ENCODE data around the gene PPP5C.

The PPP5C gene, protein sequence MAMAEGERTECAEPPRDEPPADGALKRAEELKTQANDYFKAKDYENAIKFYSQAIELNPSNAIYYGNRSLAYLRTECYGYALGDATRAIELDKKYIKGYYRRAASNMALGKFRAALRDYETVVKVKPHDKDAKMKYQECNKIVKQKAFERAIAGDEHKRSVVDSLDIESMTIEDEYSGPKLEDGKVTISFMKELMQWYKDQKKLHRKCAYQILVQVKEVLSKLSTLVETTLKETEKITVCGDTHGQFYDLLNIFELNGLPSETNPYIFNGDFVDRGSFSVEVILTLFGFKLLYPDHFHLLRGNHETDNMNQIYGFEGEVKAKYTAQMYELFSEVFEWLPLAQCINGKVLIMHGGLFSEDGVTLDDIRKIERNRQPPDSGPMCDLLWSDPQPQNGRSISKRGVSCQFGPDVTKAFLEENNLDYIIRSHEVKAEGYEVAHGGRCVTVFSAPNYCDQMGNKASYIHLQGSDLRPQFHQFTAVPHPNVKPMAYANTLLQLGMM

GRCh38 chr19:46346821-46347571, at the start of gene PPP5C:
TSS of gene PPP5C (plus strand) at chr19:46347087. CDS start at chr19:46347097, 10 bp downstream.
- Histone ChIP-seq H3K4me1 (ENCODE audit: control insufficient read depth, low read depth, low read length) (peaks cover 6% of the 10 kb centered on the region), H3K9me3 (ENCODE audit: control insufficient read depth, low read depth, low read length) (no peaks in the 10 kb centered on the region), H3K27me3 (ENCODE audit: control insufficient read depth, insufficient read depth, low read length) (no peaks in the 10 kb centered on the region), H3K36me3 (ENCODE audit: control insufficient read depth, low read depth, low read length) (no peaks in the 10 kb centered on the region), H3K9ac (ENCODE audit: low read length) (peak within 1 kb of the TSS; percentile 85), H3K4me3 (ENCODE audit: low read length) (peak within 1 kb of the TSS; percentile 83), H3K27ac (ENCODE audit: low read length) (peak within 1 kb of the TSS; percentile 58)

GRCh38 chr19:46297700-46298478, 49.0 kb upstream of the PPP5C start:
- no peak overlapping the region for H3K9ac ChIP-seq (ENCODE audit: low read length)
- no peaks in the 10 kb centered on the region for H3K36me3 ChIP-seq (ENCODE audit: control insufficient read depth, low read depth, low read length)
- no peak overlapping the region for H3K27ac ChIP-seq (ENCODE audit: low read length)
- no peaks in the 10 kb centered on the region for H3K27me3 ChIP-seq (ENCODE audit: control insufficient read depth, insufficient read depth, low read length)
- H3K4me1 ChIP-seq (ENCODE audit: control insufficient read depth, low read depth, low read length) = peaks cover 19% of the 10 kb centered on the region
- no peaks in the 10 kb centered on the region for H3K9me3 ChIP-seq (ENCODE audit: control insufficient read depth, low read depth, low read length)
- H3K4me3 ChIP-seq (ENCODE audit: low read length) = peak overlapping the region; percentile 81

DNA sequence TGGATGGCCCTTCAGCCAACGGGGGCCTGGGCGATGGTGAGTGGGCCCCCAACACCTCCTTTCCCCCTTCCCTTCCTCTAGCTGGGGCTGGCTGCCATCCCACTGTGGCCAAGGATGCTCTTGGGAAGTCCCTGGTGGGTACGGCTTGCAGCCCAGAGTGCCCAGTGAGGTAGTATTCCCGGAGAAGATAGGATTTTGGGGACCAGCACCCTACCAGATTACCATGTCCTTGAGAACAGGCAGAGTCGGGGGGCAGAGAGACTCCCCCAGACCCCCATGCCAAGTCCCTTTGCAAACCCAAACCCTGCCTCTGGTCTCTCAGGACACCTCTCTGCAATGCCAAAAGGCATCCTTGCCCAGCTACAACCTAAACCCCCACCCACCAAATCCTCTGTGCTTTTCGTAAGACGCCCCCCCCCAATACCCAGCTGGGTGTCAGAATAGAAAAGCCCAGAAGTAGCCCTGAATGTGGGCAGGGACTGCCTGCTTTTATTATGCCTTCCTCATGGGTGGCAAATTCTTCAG, 48.3 kb upstream of the PPP5C start:
- H3K9ac ChIP-seq (ENCODE audit: low read length) = no peak overlapping the region

DNA sequence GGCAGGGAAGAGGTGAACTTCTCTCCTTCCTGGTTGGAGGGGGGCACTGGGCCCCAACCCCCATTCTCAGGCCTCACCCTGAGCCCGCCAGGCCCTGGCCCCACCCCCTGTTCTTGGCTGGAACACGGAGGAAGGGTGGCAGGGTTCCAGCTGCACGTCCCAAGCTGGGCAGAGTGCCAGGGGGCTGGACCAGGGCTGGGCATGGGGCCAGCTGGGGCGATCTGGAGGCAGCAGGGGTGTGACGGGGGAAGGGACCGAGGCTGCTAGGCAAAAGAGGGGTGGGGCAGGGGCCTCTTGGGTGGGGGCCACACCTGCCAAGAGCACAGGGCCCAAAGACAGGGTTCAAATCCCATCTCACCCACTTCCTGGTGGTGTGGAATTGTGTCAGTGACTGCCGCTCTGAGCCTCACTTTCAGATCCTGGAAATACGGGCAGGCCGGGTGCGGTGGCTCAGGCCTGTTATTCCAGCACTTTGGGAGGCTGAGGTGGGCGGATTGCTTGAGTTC, 47.8 kb upstream of the PPP5C start:
- Histone ChIP-seq H3K9me3 (ENCODE audit: control insufficient read depth, low read depth, low read length) (no peaks in the 10 kb centered on the region), H3K9ac (ENCODE audit: low read length) (no peak overlapping the region), H3K4me3 (ENCODE audit: low read length) (no peak overlapping the region), H3K4me1 (ENCODE audit: control insufficient read depth, low read depth, low read length) (peaks cover 24% of the 10 kb centered on the region), H3K27me3 (ENCODE audit: control insufficient read depth, insufficient read depth, low read length) (no peaks in the 10 kb centered on the region), H3K27ac (ENCODE audit: low read length) (no peak overlapping the region), H3K36me3 (ENCODE audit: control insufficient read depth, low read depth, low read length) (no peaks in the 10 kb centered on the region)

More for the DNA sequence above, 48.3 kb upstream of the PPP5C start:
- Histone ChIP-seq H3K9me3 (ENCODE audit: control insufficient read depth, low read depth, low read length) (no peaks in the 10 kb centered on the region), H3K27me3 (ENCODE audit: control insufficient read depth, insufficient read depth, low read length) (no peaks in the 10 kb centered on the region), H3K27ac (ENCODE audit: low read length) (no peak overlapping the region), H3K4me1 (ENCODE audit: control insufficient read depth, low read depth, low read length) (peaks cover 24% of the 10 kb centered on the region), H3K36me3 (ENCODE audit: control insufficient read depth, low read depth, low read length) (no peaks in the 10 kb centered on the region), H3K4me3 (ENCODE audit: low read length) (peak overlapping the region; percentile 15)

DNA sequence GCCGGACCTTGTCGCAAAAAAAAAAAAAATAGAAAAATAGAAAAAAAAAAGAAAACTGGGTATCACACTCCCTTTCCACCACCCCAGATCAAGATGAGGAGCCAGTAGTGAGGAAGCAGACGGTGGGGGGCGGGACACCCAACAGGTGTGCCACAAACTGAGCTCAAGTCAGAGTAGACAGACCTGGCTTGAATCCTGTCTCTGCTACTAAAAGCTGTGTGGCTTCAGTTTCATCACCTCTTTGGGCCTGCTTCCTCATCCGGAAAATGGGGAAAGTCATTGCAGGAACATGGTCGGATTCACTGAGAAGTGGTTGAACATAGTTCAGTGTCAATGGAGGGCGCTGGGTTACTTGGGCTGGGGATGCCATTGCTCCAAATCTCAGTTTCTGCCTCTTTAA, 47.2 kb upstream of the PPP5C start:
- Histone ChIP-seq H3K4me3 (ENCODE audit: low read length) (no peak overlapping the region), H3K4me1 (ENCODE audit: control insufficient read depth, low read depth, low read length) (peaks cover 24% of the 10 kb centered on the region), H3K9me3 (ENCODE audit: control insufficient read depth, low read depth, low read length) (no peaks in the 10 kb centered on the region), H3K36me3 (ENCODE audit: control insufficient read depth, low read depth, low read length) (no peaks in the 10 kb centered on the region), H3K27ac (ENCODE audit: low read length) (no peak overlapping the region), H3K9ac (ENCODE audit: low read length) (no peak overlapping the region), H3K27me3 (ENCODE audit: control insufficient read depth, insufficient read depth, low read length) (no peaks in the 10 kb centered on the region)

DNA sequence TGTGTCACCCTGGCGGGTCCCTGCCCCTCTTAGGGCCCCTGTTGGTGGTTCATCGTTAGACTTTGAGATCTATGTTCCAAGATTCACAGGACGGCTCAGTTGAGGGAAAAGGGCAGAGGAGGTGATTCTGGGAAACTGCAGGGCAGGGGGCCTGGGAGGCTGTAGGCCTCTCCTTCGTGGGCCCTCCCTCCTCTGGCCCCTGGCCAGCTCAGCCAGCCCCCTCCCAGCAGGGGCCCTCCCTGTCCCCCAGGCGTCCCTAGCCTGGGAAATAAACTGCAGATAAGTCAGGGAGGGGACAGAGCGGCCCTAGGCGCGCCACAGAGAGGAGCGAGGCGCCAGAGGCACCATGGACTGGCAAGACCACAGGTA, 43.6 kb upstream of the PPP5C start:
- H3K27me3 ChIP-seq (ENCODE audit: control insufficient read depth, insufficient read depth, low read length) = no peaks in the 10 kb centered on the region

DNA sequence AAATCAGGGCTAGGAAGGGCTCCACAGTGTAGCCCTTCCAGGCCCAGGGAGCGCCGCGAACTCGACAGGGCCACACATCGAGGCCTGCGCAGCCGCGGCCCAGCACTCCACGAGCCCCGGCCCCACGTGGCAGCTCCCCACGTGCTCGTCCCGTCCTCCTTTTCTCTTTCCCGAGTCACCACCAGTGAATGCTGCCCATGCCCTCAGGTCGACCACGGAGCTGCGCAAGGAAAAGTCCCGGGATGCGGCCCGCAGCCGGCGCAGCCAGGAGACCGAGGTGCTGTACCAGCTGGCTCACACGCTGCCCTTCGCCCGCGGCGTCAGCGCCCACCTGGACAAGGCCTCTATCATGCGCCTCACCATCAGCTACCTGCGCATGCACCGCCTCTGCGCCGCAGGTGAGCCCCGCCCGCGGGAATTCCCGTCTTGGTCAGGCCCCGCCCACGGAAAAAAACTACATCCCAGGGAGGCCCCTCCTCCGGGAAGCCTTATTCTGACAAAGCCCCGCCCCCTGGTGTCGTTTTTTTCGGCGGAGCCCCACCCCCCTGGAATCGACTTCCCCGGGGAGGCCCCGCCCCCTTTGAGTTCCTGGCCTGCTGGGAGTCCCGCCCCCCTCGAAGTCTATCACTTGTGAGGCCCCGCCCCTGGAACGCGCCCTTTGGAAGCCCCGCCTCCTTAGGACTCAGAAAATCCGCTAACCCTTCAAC, 43.0 kb upstream of the PPP5C start:
- peaks cover 16% of the 10 kb centered on the region for H3K4me1 ChIP-seq (ENCODE audit: control insufficient read depth, low read depth, low read length)
- H3K27me3 ChIP-seq (ENCODE audit: control insufficient read depth, insufficient read depth, low read length) = no peaks in the 10 kb centered on the region
- peaks cover 14% of the 10 kb centered on the region for H3K36me3 ChIP-seq (ENCODE audit: control insufficient read depth, low read depth, low read length)
- H3K4me3 ChIP-seq (ENCODE audit: low read length) = peak overlapping the region; percentile 49
- no peak overlapping the region for H3K27ac ChIP-seq (ENCODE audit: low read length)
- H3K9ac ChIP-seq (ENCODE audit: low read length) = peak overlapping the region; percentile 51
- H3K9me3 ChIP-seq (ENCODE audit: control insufficient read depth, low read depth, low read length) = peaks cover 6% of the 10 kb centered on the region

More for the DNA sequence above, 43.6 kb upstream of the PPP5C start:
- Histone ChIP-seq H3K9ac (ENCODE audit: low read length) (peak overlapping the region; percentile 51), H3K27ac (ENCODE audit: low read length) (no peak overlapping the region), H3K36me3 (ENCODE audit: control insufficient read depth, low read depth, low read length) (peaks cover 12% of the 10 kb centered on the region), H3K4me3 (ENCODE audit: low read length) (peak overlapping the region; percentile 49), H3K4me1 (ENCODE audit: control insufficient read depth, low read depth, low read length) (peaks cover 16% of the 10 kb centered on the region), H3K9me3 (ENCODE audit: control insufficient read depth, low read depth, low read length) (peaks cover 6% of the 10 kb centered on the region)

- H3K4me1 ChIP-seq (ENCODE audit: control insufficient read depth, low read depth, low read length) = peaks cover 5% of the 10 kb centered on the region
- H3K9ac ChIP-seq (ENCODE audit: low read length) = no peak overlapping the region
- no peaks in the 10 kb centered on the region for H3K27me3 ChIP-seq (ENCODE audit: control insufficient read depth, insufficient read depth, low read length)
- peaks cover 6% of the 10 kb centered on the region for H3K9me3 ChIP-seq (ENCODE audit: control insufficient read depth, low read depth, low read length)
- H3K27ac ChIP-seq (ENCODE audit: low read length) = no peak overlapping the region
- no peak overlapping the region for H3K4me3 ChIP-seq (ENCODE audit: low read length)
- peaks cover 29% of the 10 kb centered on the region for H3K36me3 ChIP-seq (ENCODE audit: control insufficient read depth, low read depth, low read length)
Observed at GRCh38 chr19:46306501-46306900, 40.4 kb upstream of the PPP5C start.

GRCh38 chr19:46308510-46308909, 38.4 kb upstream of the PPP5C start:
- no peak overlapping the region for H3K9ac ChIP-seq (ENCODE audit: low read length)
- peaks cover 6% of the 10 kb centered on the region for H3K9me3 ChIP-seq (ENCODE audit: control insufficient read depth, low read depth, low read length)
- no peak overlapping the region for H3K4me3 ChIP-seq (ENCODE audit: low read length)
- peaks cover 35% of the 10 kb centered on the region for H3K36me3 ChIP-seq (ENCODE audit: control insufficient read depth, low read depth, low read length)
- H3K27ac ChIP-seq (ENCODE audit: low read length) = no peak overlapping the region
- no peaks in the 10 kb centered on the region for H3K4me1 ChIP-seq (ENCODE audit: control insufficient read depth, low read depth, low read length)
- H3K27me3 ChIP-seq (ENCODE audit: control insufficient read depth, insufficient read depth, low read length) = no peaks in the 10 kb centered on the region

- Histone ChIP-seq H3K36me3 (ENCODE audit: control insufficient read depth, low read depth, low read length) (peaks cover 36% of the 10 kb centered on the region), H3K27me3 (ENCODE audit: control insufficient read depth, insufficient read depth, low read length) (no peaks in the 10 kb centered on the region), H3K4me3 (ENCODE audit: low read length) (no peak overlapping the region), H3K27ac (ENCODE audit: low read length) (no peak overlapping the region), H3K4me1 (ENCODE audit: control insufficient read depth, low read depth, low read length) (no peaks in the 10 kb centered on the region), H3K9me3 (ENCODE audit: control insufficient read depth, low read depth, low read length) (peaks cover 6% of the 10 kb centered on the region), H3K9ac (ENCODE audit: low read length) (no peak overlapping the region)
Observed at GRCh38 chr19:46309056-46309455, 37.8 kb upstream of the PPP5C start.

Data from iPS-18a (cell line).